ENCODE measurements around the gene OSBPL7. TPM values are rescaled to one million over a fixed set of nuclear protein-coding genes. Genes with fewer than 3 reads are reported as not detected.

The OSBPL7 gene
- total and polyA plus RNA-seq, 2 of the 13 experiments (the other 11 are each of a cell fraction or from before 2014, with no cell fraction given) = 4.7 to 6.6 TPM

GRCh38 chr17:47785538-47786123 is 36.0 kb downstream of the OSBPL7 start:
- Histone ChIP-seq H3K4me2 (ENCODE audit: low read depth, low read length) (no peak overlapping the region), H2AFZ (ENCODE audit: low read length) (no peak overlapping the region), H3K79me2 (ENCODE audit: insufficient read depth, low read length) (no peaks in the 10 kb centered on the region), H3K36me3 (replicated peaks in 1 of 2; ENCODE audit: control insufficient read depth in 1 of 2, insufficient read depth in 2 of 2, low read length in 2 of 2) (no peaks in the 10 kb centered on the region), H3K4me1 (ENCODE audit: insufficient read depth, low read length) (no peaks in the 10 kb centered on the region), H3K27ac (ENCODE audit: extremely low read length, insufficient read depth, low read length) (no peak overlapping the region), H3K9me3 (ENCODE audit: low read length) (no peaks in the 10 kb centered on the region), H3K4me3 (replicated peaks in 1 of 3; ENCODE audit: insufficient read depth in 1 of 3, low read depth in 2 of 3, low read length in 3 of 3) (no peak overlapping the region), H4K20me1 (ENCODE audit: insufficient read depth, low read length) (no peaks in the 10 kb centered on the region; the same call in 1 of the 2 replicates), H3K9ac (ENCODE audit: insufficient read depth, low read depth, low read length) (no peak overlapping the region), H3K27me3 (ENCODE audit: control insufficient read depth in 1 of 2, insufficient read depth in 2 of 2, low read length in 2 of 2) (peaks cover 4 to 45% of the 10 kb centered on the region in 2 experiments; a peak in 3 of 5 replicates)
- no TSS peak for BruUV-seq (replicated peaks)
- 8% methylated on average over 5 of the region's 5 CpGs for WGBS (ENCODE audit: low lambda C conversion rate)
- CTCF ChIA-PET (ENCODE audit: low intra/inter-chr PET ratio, low total read pairs) = no interaction called here
- in situ Hi-C loops (cut with HindIII; ENCODE audit: extremely low pct_ligation_motif_present, low pct_unique_long_range_greater_than_20kb) (no loop called here), intact Hi-C loops (cut with micrococcal nuclease; ENCODE audit: unreplicated experiment) (no loop called here)
- ATAC-seq = peak; percentile 50; the same call in 1 of the 3 replicates
- POLR2A ChIA-PET = interaction anchor here (0.6 kb wide), 1 partner anchor 1013 kb away, joined by 4 read pairs; no protein-coding TSS in a partner anchor
- DNase-seq (ENCODE audit: low spot score) = peak; percentile 52
- FAIRE-seq = peak; percentile 51
- TF ChIP-seq MYPOP (CRISPR knock-in tag; IDR thresholded peaks at IDR 0.05) = 0 out of 2 replicates have a peak, but pooled peaks have one; percentile 37
- no peak for TF ChIP-seq POLR2G (IDR thresholded peaks at IDR 0.05; ENCODE audit: low read depth, low read length)
- TF ChIP-seq ZNF788 (CRISPR knock-in tag; IDR thresholded peaks at IDR 0.05; ENCODE audit: borderline replicate concordance) = no peak
- no peak for TF ChIP-seq NCOA1 (CRISPR knock-in tag; IDR thresholded peaks at IDR 0.05)
- TF ChIP-seq, protein P1, sequence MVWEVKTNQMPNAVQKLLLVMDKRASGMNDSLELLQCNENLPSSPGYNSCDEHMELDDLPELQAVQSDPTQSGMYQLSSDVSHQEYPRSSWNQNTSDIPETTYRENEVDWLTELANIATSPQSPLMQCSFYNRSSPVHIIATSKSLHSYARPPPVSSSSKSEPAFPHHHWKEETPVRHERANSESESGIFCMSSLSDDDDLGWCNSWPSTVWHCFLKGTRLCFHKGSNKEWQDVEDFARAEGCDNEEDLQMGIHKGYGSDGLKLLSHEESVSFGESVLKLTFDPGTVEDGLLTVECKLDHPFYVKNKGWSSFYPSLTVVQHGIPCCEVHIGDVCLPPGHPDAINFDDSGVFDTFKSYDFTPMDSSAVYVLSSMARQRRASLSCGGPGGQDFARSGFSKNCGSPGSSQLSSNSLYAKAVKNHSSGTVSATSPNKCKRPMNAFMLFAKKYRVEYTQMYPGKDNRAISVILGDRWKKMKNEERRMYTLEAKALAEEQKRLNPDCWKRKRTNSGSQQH (CRISPR knock-in tag; IDR thresholded peaks at IDR 0.05; ENCODE audit: low read depth) = no peak
- TF ChIP-seq MAFG (CRISPR knock-in tag; IDR thresholded peaks at IDR 0.05) = no peak
- no peak for TF ChIP-seq JUN (CRISPR knock-in tag; IDR thresholded peaks at IDR 0.05)
- TF ChIP-seq ZFP62 (CRISPR knock-in tag; IDR thresholded peaks at IDR 0.05) = no peak
- no peak for TF ChIP-seq ZBTB7A (CRISPR knock-in tag; IDR thresholded peaks at IDR 0.05)
- TF ChIP-seq ETS1 (CRISPR knock-in tag; IDR thresholded peaks at IDR 0.05) = no peak
- no peak for TF ChIP-seq ZNF235 (CRISPR knock-in tag; IDR thresholded peaks at IDR 0.05; ENCODE audit: borderline replicate concordance)
- no peak for TF ChIP-seq ZNF34 (CRISPR knock-in tag; IDR thresholded peaks at IDR 0.05; ENCODE audit: borderline replicate concordance)
- no peak for TF ChIP-seq SPEN (CRISPR knock-in tag; IDR thresholded peaks at IDR 0.05; ENCODE audit: low read depth)
- TF ChIP-seq ZFYVE20 (CRISPR knock-in tag; IDR thresholded peaks at IDR 0.05; ENCODE audit: borderline replicate concordance, low read depth) = 0 out of 2 replicates have a peak, but pooled peaks have one; percentile 43
- TF ChIP-seq SOX13 (IDR thresholded peaks at IDR 0.05) = no peak
- peak in 1 of 2 experiments; percentile 45; a peak in 1 of 4 replicates for TF ChIP-seq SOX13 (CRISPR knock-in tag; conservative IDR thresholded peaks at IDR 0.05 in 1 of 2, IDR thresholded peaks at IDR 0.05 in 1 of 2)
- TF ChIP-seq JUND (CRISPR knock-in tag; IDR thresholded peaks at IDR 0.05) = no peak
- TF ChIP-seq ZFP36 (IDR thresholded peaks at IDR 0.05; ENCODE audit: borderline replicate concordance, low read depth, low read length, partially characterized antibody) = no peak
- TF ChIP-seq IRX3 (CRISPR knock-in tag; IDR thresholded peaks at IDR 0.05; ENCODE audit: borderline replicate concordance, low read depth) = peak; percentile 78; the same call in 1 of the 2 replicates

All from HepG2 (cell line).